Measurements from ENCODE around the gene OR2A25. TPM values are rescaled to one million over a fixed set of nuclear protein-coding genes. Genes with fewer than 3 reads are reported as not detected.

Gene OR2A25
- total RNA-seq, 1 experiment from 2014 or later: 0.13 TPM

- no peak overlapping the region for H3K27ac Mint-ChIP-seq
- Histone ChIP-seq H3K23me2 (ENCODE audit: insufficient read length, low read depth, low read length, poor library complexity, severe bottlenecking) (no peaks in the 10 kb centered on the region), H3K4ac (ENCODE audit: low read depth, low read length) (no peak overlapping the region), H2AFZ (ENCODE audit: low read length) (no peak overlapping the region), H3K56ac (ENCODE audit: insufficient read length, low read depth, low read length) (no peak overlapping the region), H3K23ac (ENCODE audit: insufficient read length, low read depth, low read length) (no peak overlapping the region), H2BK12ac (ENCODE audit: insufficient read length, low read depth, low read length) (no peak overlapping the region), H3K9ac (ENCODE audit: extremely low read depth, insufficient read length, low read length) (no peak overlapping the region), H2BK15ac (ENCODE audit: low read depth, low read length) (no peak overlapping the region), H2BK20ac (ENCODE audit: low read depth, low read length, poor library complexity, severe bottlenecking) (no peak overlapping the region), H4K5ac (ENCODE audit: insufficient read length, low read depth, low read length) (no peak overlapping the region), H3K14ac (ENCODE audit: insufficient read depth, low read length) (no peak overlapping the region), H2BK5ac (ENCODE audit: insufficient read length, low read length) (no peak overlapping the region), H3K9me3 (ENCODE audit: control insufficient read depth, low read depth, low read length) (no peaks in the 10 kb centered on the region), H4K20me1 (ENCODE audit: control insufficient read depth, insufficient read depth, insufficient read length) (no peaks in the 10 kb centered on the region), H2AK5ac (ENCODE audit: insufficient read length, low read length) (no peak overlapping the region), H3K27ac (ENCODE audit: insufficient read length, low read depth, low read length) (no peak overlapping the region), H3T11ph (ENCODE audit: low read length) (no peak overlapping the region), H3K4me2 (ENCODE audit: insufficient read depth, insufficient read length, low read length) (no peak overlapping the region), H4K8ac (replicated peaks; ENCODE audit: insufficient read length, low read depth, low read length) (no peak overlapping the region), H4K91ac (ENCODE audit: insufficient read length, low read depth, low read length) (no peak overlapping the region), H3K27me3 (ENCODE audit: insufficient read depth, low read length) (no peaks in the 10 kb centered on the region), H3K79me1 (ENCODE audit: insufficient read depth, low read depth, low read length, poor library complexity, severe bottlenecking) (no peaks in the 10 kb centered on the region), H3K4me1 (ENCODE audit: insufficient read depth, low read length) (no peaks in the 10 kb centered on the region), H3K18ac (ENCODE audit: insufficient read length, low read depth, low read length) (no peak overlapping the region), H3K79me2 (ENCODE audit: insufficient read depth, low read length) (no peaks in the 10 kb centered on the region), H2BK120ac (ENCODE audit: low read depth, low read length, poor library complexity, severe bottlenecking) (no peak overlapping the region)
- WGBS (ENCODE audit: extremely low coverage, insufficient read length, low lambda C conversion rate): no CpG with 5 or more reads among the region's 3 CpGs
- no peaks in the 10 kb centered on the region for H3K36me3 Mint-ChIP-seq (ENCODE audit: insufficient read depth in 1 of 3, low read depth in 3 of 3)
- H3K27me3 Mint-ChIP-seq (ENCODE audit: low read depth): no peaks in the 10 kb centered on the region
- H3K4me3 Mint-ChIP-seq: no peak overlapping the region
- no peak for TF ChIP-seq CTCF (conservative IDR thresholded peaks at IDR 0.05)
- DNase-seq: no peak
- no peaks in the 10 kb centered on the region for H3K9me3 Mint-ChIP-seq
- peaks cover 6 to 9% of the 10 kb centered on the region in 2 experiments; a peak in 3 of 4 replicates for H3K4me1 Mint-ChIP-seq
These were observed 45.4 kb upstream of the OR2A25 start for GRCh38 chr7:144024213-144024612.
